Suppressor macrophage treated with lipopolysaccharide for 1 hour (primary cell): ENCODE results near the gene MPIG6B.

Source experiments
- DNase-seq, 3 donors: peaks; one replicate each; pipeline ENCODE4 v3.0.0-alpha.2; 2020 to 2022

The MPIG6B gene

GRCh38 chr6:31722173-31722572 is 1.0 kb upstream of the MPIG6B start:
- no peak for DNase-seq

- no peak for DNase-seq
Observed at GRCh38 chr6:31723980-31724691, 963 bp downstream of the MPIG6B start.

GRCh38 chr6:31725502-31726350 is 2.6 kb downstream of the MPIG6B start:
- peak; percentile 87 to 94 (median 92) for DNase-seq

- DNase-seq = peak; percentile 89 to 93 (median 91)
Observed at GRCh38 chr6:31727034-31727716, 4.0 kb downstream of the MPIG6B start.

GRCh38 chr6:31727717-31728671 is 4.8 kb downstream of the MPIG6B start:
- peak in 1 of 3 donors; percentile 39 for DNase-seq

- no peak for DNase-seq
Observed at GRCh38 chr6:31728767-31729514, 5.8 kb downstream of the MPIG6B start, which contains the start of gene DDAH2. DDAH2 (minus strand) TSS chr6:31729299; CDS start chr6:31729161, 138 bp downstream.

GRCh38 chr6:31729515-31729978 is 6.4 kb downstream of the MPIG6B start:
- DNase-seq = peak; percentile 87 to 94 (median 91)

- DNase-seq = peak; percentile 78 to 91 (median 78)
Observed at GRCh38 chr6:31729979-31730630, 6.9 kb downstream of the MPIG6B start.

- DNase-seq = no peak
Observed at GRCh38 chr6:31730631-31731086, 7.5 kb downstream of the MPIG6B start.

GRCh38 chr6:31732029-31732428 is 8.9 kb downstream of the MPIG6B start:
- no peak for DNase-seq

- no peak for DNase-seq
Observed at GRCh38 chr6:31733734-31734133, 10.6 kb downstream of the MPIG6B start.

- DNase-seq = no peak
Observed at GRCh38 chr6:31734247-31734820, 11.2 kb downstream of the MPIG6B start.

GRCh38 chr6:31734821-31735406 is 11.7 kb downstream of the MPIG6B start:
- peak; percentile 87 to 88 (median 87) for DNase-seq

- peak; percentile 92 to 96 (median 94) for DNase-seq
Observed at GRCh38 chr6:31736021-31736767, 13.0 kb downstream of the MPIG6B start, which contains the start of gene CLIC1. CLIC1 (minus strand) TSS chr6:31736530; CDS start chr6:31736300, 230 bp downstream.

GRCh38 chr6:31736768-31737314 is 13.7 kb downstream of the MPIG6B start:
- DNase-seq = peak; percentile 27 to 48 (median 46)

GRCh38 chr6:31737315-31737990 is 14.3 kb downstream of the MPIG6B start:
- peak; percentile 43 to 82 (median 73) for DNase-seq
